SK-N-SH (cell line): Measurements from ENCODE around the gene PTPRA.

ENCODE experiments used
- ELF1 ChIP-seq: IDR thresholded peaks from 2 replicates; pipeline ENCODE4 v1.4.0; 2012
- EZH2phosphoT487 ChIP-seq: fragments of 200-600 bp; sonication (generic); IDR thresholded peaks from 2 replicates; pipeline ENCODE4 v1.6.1; 2017; ENCODE audit warnings: low read depth, mixed run types, mild to moderate bottlenecking, antibody characterized with exemption, moderate library complexity, borderline replicate concordance
- FOXM1 ChIP-seq: IDR thresholded peaks from 2 replicates; pipeline ENCODE4 v1.4.0; 2012; ENCODE audit warnings: low read depth, mild to moderate bottlenecking
- GABPA ChIP-seq: IDR thresholded peaks from 2 replicates; pipeline ENCODE4 v1.4.0; 2012; ENCODE audit warnings: low read depth, mild to moderate bottlenecking
- MXI1 ChIP-seq: IDR thresholded peaks from 2 replicates; pipeline ENCODE4 v1.6.1; 2012; ENCODE audit warnings: mild to moderate bottlenecking, low read depth, low read length, improper control_type of control experiment
- POLR2AphosphoS5 ChIP-seq: IDR thresholded peaks from 2 replicates; pipeline ENCODE4 v1.6.1; 2012; ENCODE audit warnings: low read depth, low read length
- RXRA ChIP-seq: IDR thresholded peaks from 2 replicates; pipeline ENCODE4 v1.4.0; 2012; ENCODE audit warnings: low read depth, mild to moderate bottlenecking, borderline replicate concordance
- SIN3A ChIP-seq: IDR thresholded peaks from 2 replicates; pipeline ENCODE4 v1.6.1; 2012; ENCODE audit warnings: low read depth, mild to moderate bottlenecking, low read length, moderate library complexity, borderline replicate concordance
- TF ChIP-seq, protein P1 (sequence below): fragments of 200-600 bp; sonication (generic); IDR thresholded peaks from 2 replicates; pipeline ENCODE4 v1.6.1; 2017; ENCODE audit warnings: antibody characterized with exemption, mild to moderate bottlenecking, moderate library complexity
- TF ChIP-seq, protein P2 (sequence below): fragments of 150-350 bp; IDR thresholded peaks from 2 replicates; pipeline ENCODE4 v1.6.1; 2016; ENCODE audit warnings: mild to moderate bottlenecking, low read depth, low read length

DNA sequence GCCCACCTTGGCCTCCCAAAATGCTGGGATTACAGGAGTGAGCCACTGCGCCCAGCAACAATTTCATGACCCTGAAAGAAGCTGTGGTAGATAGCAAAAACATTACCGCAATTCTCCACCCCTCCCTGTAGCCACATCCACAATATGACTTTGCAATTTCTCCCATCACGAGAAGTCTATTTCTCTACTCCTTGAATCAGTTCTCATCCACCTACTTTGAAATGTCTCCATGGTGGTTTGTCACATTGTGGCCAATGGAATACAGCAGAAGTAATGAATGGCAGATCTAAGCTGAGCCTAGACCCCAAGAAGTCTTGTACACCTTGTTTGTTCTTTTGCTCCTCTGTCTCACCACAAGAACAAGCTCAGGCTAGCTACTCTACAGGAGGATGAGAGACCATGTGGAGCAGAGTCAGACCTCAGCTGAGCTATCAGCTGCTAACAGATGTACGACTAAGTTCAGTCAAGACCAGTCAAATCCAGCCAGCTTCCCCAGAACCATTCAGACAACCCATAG is 204.4 kb downstream of the PTPRA start:
- TF ChIP-seq FOXM1: no peak
- TF ChIP-seq, protein P1, sequence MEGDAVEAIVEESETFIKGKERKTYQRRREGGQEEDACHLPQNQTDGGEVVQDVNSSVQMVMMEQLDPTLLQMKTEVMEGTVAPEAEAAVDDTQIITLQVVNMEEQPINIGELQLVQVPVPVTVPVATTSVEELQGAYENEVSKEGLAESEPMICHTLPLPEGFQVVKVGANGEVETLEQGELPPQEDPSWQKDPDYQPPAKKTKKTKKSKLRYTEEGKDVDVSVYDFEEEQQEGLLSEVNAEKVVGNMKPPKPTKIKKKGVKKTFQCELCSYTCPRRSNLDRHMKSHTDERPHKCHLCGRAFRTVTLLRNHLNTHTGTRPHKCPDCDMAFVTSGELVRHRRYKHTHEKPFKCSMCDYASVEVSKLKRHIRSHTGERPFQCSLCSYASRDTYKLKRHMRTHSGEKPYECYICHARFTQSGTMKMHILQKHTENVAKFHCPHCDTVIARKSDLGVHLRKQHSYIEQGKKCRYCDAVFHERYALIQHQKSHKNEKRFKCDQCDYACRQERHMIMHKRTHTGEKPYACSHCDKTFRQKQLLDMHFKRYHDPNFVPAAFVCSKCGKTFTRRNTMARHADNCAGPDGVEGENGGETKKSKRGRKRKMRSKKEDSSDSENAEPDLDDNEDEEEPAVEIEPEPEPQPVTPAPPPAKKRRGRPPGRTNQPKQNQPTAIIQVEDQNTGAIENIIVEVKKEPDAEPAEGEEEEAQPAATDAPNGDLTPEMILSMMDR: no peak
- no peak for TF ChIP-seq SIN3A
- no peak for TF ChIP-seq RXRA
- TF ChIP-seq ELF1: no peak
- no peak for TF ChIP-seq MXI1
- no peak for TF ChIP-seq GABPA
- no peak for TF ChIP-seq EZH2phosphoT487
- TF ChIP-seq, protein P2, sequence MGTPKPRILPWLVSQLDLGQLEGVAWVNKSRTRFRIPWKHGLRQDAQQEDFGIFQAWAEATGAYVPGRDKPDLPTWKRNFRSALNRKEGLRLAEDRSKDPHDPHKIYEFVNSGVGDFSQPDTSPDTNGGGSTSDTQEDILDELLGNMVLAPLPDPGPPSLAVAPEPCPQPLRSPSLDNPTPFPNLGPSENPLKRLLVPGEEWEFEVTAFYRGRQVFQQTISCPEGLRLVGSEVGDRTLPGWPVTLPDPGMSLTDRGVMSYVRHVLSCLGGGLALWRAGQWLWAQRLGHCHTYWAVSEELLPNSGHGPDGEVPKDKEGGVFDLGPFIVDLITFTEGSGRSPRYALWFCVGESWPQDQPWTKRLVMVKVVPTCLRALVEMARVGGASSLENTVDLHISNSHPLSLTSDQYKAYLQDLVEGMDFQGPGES: no peak
- TF ChIP-seq POLR2AphosphoS5: no peak
